Measurements from ENCODE around the gene CACNG8.

DNA sequence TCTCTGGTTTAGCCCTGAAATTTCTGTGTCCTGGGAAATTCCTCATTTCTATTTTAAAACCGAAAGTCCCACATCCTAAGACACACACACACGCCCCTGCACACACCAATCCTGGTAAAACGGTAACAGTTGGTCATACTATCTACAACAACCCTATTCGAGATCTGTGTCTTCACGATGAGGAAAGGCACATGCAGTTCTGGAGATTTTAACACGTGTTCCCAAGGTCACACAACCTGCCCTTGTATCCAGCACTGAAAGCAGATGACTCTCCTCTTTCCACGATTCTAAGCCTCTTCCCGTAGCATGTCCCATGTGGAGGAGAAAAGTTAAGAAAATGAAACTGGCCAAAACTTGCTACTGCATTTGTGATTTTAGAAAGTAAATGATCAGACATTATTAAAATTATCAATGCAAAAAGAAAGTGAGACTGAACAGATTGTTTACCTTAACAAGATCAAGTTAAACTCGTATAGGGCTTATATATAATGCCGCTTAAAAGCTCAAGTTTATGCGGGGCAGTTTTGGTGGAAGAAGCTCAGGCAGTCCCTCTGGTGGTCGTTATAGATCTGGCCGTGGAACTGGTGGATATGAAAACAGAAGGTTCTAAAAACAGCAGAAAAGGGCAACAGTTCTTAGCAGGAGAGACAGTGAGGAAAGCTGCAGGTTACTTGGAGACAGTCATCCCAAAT, 68.3 kb downstream of the CACNG8 start:
- no peak for TF ChIP-seq POLR2AphosphoS5 (IDR thresholded peaks at IDR 0.05)
- TF ChIP-seq, protein P1, sequence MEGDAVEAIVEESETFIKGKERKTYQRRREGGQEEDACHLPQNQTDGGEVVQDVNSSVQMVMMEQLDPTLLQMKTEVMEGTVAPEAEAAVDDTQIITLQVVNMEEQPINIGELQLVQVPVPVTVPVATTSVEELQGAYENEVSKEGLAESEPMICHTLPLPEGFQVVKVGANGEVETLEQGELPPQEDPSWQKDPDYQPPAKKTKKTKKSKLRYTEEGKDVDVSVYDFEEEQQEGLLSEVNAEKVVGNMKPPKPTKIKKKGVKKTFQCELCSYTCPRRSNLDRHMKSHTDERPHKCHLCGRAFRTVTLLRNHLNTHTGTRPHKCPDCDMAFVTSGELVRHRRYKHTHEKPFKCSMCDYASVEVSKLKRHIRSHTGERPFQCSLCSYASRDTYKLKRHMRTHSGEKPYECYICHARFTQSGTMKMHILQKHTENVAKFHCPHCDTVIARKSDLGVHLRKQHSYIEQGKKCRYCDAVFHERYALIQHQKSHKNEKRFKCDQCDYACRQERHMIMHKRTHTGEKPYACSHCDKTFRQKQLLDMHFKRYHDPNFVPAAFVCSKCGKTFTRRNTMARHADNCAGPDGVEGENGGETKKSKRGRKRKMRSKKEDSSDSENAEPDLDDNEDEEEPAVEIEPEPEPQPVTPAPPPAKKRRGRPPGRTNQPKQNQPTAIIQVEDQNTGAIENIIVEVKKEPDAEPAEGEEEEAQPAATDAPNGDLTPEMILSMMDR (IDR thresholded peaks at IDR 0.05): no peak
